Measurements from ENCODE around the gene ACR. TPM values are rescaled to one million over a fixed set of nuclear protein-coding genes. Genes with fewer than 3 reads are reported as not detected.
A peak's percentile ranks its signal among the peaks of the same experiment; 100 is the strongest.
"Not testable (repeated sequence)": the region's sequence is repeated elsewhere in the genome, so short reads cannot be mapped to it uniquely, and the experiment has no call there.

ACR gene
- total RNA-seq, 1 donor from 2014 or later = 0.27 TPM

GRCh38 chr22:50727678-50728522 is 10.1 kb upstream of the ACR start:
- intact Hi-C loops (cut with DNase I) = no loop called here
- no peak for ATAC-seq
- peak; percentile 42 for DNase-seq (ENCODE audit: missing footprints)

- peak; percentile 59 for DNase-seq (ENCODE audit: missing footprints)
- no peak for ATAC-seq
- intact Hi-C loops (cut with DNase I) = no loop called here
These were observed 9.5 kb upstream of the ACR start for GRCh38 chr22:50728523-50728931.

GRCh38 chr22:50729391-50730012 is 8.5 kb upstream of the ACR start:
- peak; percentile 43 for DNase-seq (ENCODE audit: missing footprints)

GRCh38 chr22:50730013-50730891 is 7.8 kb upstream of the ACR start:
- ATAC-seq (no peak), DNase-seq (ENCODE audit: missing footprints) (peak; percentile 45)
- intact Hi-C loops (cut with DNase I) = no loop called here

More at GRCh38 chr22:50729391-50730012, 8.5 kb upstream of the ACR start:
- no peak for ATAC-seq
- intact Hi-C loops (cut with DNase I) = no loop called here

- DNase-seq (ENCODE audit: missing footprints) (peak; percentile 64), ATAC-seq (no peak)
- intact Hi-C loops (cut with DNase I) = no loop called here
These were observed 6.9 kb upstream of the ACR start for GRCh38 chr22:50730941-50731661.

- intact Hi-C loops (cut with DNase I) = no loop called here
- peak; percentile 74 for DNase-seq (ENCODE audit: missing footprints)
- peak; percentile 53 for ATAC-seq
These were observed 6.0 kb upstream of the ACR start for GRCh38 chr22:50731811-50732624.

GRCh38 chr22:50732681-50733080 is 5.3 kb upstream of the ACR start:
- intact Hi-C loops (cut with DNase I) = no loop called here
- no peak for ATAC-seq
- DNase-seq (ENCODE audit: missing footprints) = no peak

GRCh38 chr22:50733521-50734342 is 4.3 kb upstream of the ACR start:
- peak; percentile 32 for DNase-seq (ENCODE audit: missing footprints)
- intact Hi-C loops (cut with DNase I) = no loop called here
- ATAC-seq = no peak

- ATAC-seq (no peak), DNase-seq (ENCODE audit: missing footprints) (peak; percentile 27)
- intact Hi-C loops (cut with DNase I) = no loop called here
These were observed 3.6 kb upstream of the ACR start for GRCh38 chr22:50734343-50734771.

- no peak for DNase-seq (ENCODE audit: missing footprints)
- no peak for ATAC-seq
- intact Hi-C loops (cut with DNase I) = no loop called here
These were observed 2.8 kb upstream of the ACR start for GRCh38 chr22:50734986-50735738.

- ATAC-seq (no peak), DNase-seq (ENCODE audit: missing footprints) (no peak)
- intact Hi-C loops (cut with DNase I) = no loop called here
These were observed 2.3 kb upstream of the ACR start for GRCh38 chr22:50735739-50736030.

- DNase-seq (ENCODE audit: missing footprints) = no peak
- ATAC-seq = no peak
These were observed 734 bp downstream of the ACR start for GRCh38 chr22:50738649-50739227.

GRCh38 chr22:50739279-50739691 is 1.3 kb downstream of the ACR start:
- intact Hi-C loops (cut with DNase I) = no loop called here
- DNase-seq (ENCODE audit: missing footprints) = no peak
- ATAC-seq = no peak

More at GRCh38 chr22:50738649-50739227, 734 bp downstream of the ACR start:
- intact Hi-C loops (cut with DNase I) = no loop called here

- ATAC-seq (no peak), DNase-seq (ENCODE audit: missing footprints) (no peak)
These were observed 1.9 kb downstream of the ACR start for GRCh38 chr22:50739894-50740293.

GRCh38 chr22:50740714-50741113 is 2.7 kb downstream of the ACR start:
- intact Hi-C loops (cut with DNase I); ATAC-seq; DNase-seq (ENCODE audit: missing footprints): not testable (repeated sequence)

More at GRCh38 chr22:50739894-50740293, 1.9 kb downstream of the ACR start:
- intact Hi-C loops (cut with DNase I) = no loop called here

- DNase-seq (ENCODE audit: missing footprints); ATAC-seq; intact Hi-C loops (cut with DNase I): not testable (repeated sequence)
These were observed 6.4 kb downstream of the ACR start for GRCh38 chr22:50744424-50744823.
